ENCODE measurements around the gene PPP1R7.

DNA sequence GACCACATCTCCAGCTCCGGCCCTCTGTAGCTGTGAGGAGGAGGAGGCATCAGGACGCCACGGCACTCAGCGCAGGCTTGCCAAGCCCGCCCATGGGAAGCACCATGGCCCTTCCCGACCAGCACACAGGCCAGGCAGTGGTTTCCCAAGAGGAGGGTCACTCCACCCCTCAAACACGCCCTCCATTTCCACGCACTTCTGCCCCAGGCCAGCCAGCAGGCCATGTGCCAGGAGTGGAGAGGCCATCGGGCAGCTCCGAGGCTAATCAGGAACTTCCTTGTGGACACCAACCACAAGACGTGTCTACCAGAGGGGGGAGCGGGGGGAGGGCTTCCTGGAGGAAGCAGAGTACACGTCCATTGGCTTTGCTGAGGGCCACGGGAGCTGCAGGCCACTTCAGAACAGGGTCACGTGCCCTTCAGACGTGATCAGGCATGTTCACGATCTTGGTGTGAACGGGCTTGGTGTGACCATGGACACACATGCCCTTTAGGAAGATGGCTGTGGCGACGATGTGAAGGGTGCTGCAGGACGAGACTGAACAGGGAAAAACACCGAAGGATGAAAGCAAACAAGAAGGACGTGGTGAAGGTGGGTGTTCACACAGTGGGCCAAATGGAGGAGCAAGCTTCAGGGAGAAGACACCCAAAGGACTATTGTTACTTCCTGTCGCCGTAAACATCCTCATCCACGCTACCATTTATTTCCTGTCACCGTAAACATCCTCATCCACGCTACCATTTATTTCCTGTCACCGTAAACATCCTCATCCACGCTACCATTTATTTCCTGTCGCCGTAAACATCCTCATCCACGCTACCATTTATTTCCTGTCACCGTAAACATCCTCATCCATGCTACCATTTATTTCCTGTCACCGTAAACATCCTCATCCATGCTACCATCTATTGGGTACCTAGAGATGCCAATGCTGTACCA lies 41.7 kb upstream of the PPP1R7 start:
- TF ChIP-seq EP300 (IDR thresholded peaks at IDR 0.05; ENCODE audit: borderline replicate concordance) (no peak), YY1 (IDR thresholded peaks at IDR 0.05; ENCODE audit: low read depth) (no peak), REST (IDR thresholded peaks at IDR 0.05; ENCODE audit: low read depth) (no peak), TAF1 (IDR thresholded peaks at IDR 0.05; ENCODE audit: low read depth) (no peak), RAD21 (IDR thresholded peaks at IDR 0.05; ENCODE audit: low read depth) (no peak), CREB1 (IDR thresholded peaks at IDR 0.05; ENCODE audit: low read depth) (no peak), MAX (IDR thresholded peaks at IDR 0.05) (no peak), EGR1 (IDR thresholded peaks at IDR 0.05) (no peak), FOXM1 (IDR thresholded peaks at IDR 0.05; ENCODE audit: borderline replicate concordance, low read depth) (no peak), CEBPB (IDR thresholded peaks at IDR 0.05) (no peak), ZBTB7A (IDR thresholded peaks at IDR 0.05; ENCODE audit: low read depth) (no peak), NFIC (IDR thresholded peaks at IDR 0.05) (no peak), TCF12 (IDR thresholded peaks at IDR 0.05; ENCODE audit: low read depth) (no peak)

Measured in Ishikawa (cell line).